GM18951 (cell line): ENCODE measurements around the gene TRIM51.
"Not testable (repeated sequence)": the region's sequence is repeated elsewhere in the genome, so short reads cannot be mapped to it uniquely, and the experiment has no call there.

ENCODE experiments used
- POLR2A ChIP-seq: IDR thresholded peaks from 4 replicates; pipeline ENCODE4 v1.6.1; 2011; ENCODE audit warnings: mild to moderate bottlenecking; ENCODE audit not compliant: insufficient read length, insufficient read depth; ENCODE audit errors: extremely low read depth
- in situ Hi-C: fragments of 300-500 bp; cut with MboI; formaldehyde crosslinking; loops from one replicate; pipeline ENCODE4 v1.12.0; 2022; ENCODE audit warnings: low sequenced_read_pairs, mixed read lengths, inconsistent platforms; ENCODE audit not compliant: unreplicated experiment

The TRIM51 gene

GRCh38 chr11:55882997-55883396 is at the start of gene TRIM51:
TRIM51 (plus strand) TSS chr11:55883297; CDS start chr11:55885429, 2,132 bp downstream.
- in situ Hi-C loops = not testable (repeated sequence)

- TF ChIP-seq POLR2A = no peak
- in situ Hi-C loops = no loop called here
Observed at GRCh38 chr11:55838452-55838851, 44.6 kb upstream of the TRIM51 start, which contains the start of gene OR5D16. OR5D16 (plus strand) TSS chr11:55838752; CDS start chr11:55838752, 0 bp downstream.

GRCh38 chr11:55847453-55847852 is 35.6 kb upstream of the TRIM51 start:
- in situ Hi-C loops = no loop called here
- TF ChIP-seq POLR2A = no peak

GRCh38 chr11:55849037-55849436 is 34.1 kb upstream of the TRIM51 start:
- TF ChIP-seq POLR2A = no peak
- in situ Hi-C loops = no loop called here

GRCh38 chr11:55852141-55852540 is 31.0 kb upstream of the TRIM51 start:
- TF ChIP-seq POLR2A = no peak
- in situ Hi-C loops = no loop called here

- in situ Hi-C loops = no loop called here
- TF ChIP-seq POLR2A = no peak
Observed at GRCh38 chr11:55854704-55855103, 28.4 kb upstream of the TRIM51 start.

- in situ Hi-C loops = not testable (repeated sequence)
Observed at GRCh38 chr11:55867354-55867753, 15.7 kb upstream of the TRIM51 start.

- in situ Hi-C loops = not testable (repeated sequence)
Observed at GRCh38 chr11:55872731-55873130, 10.4 kb upstream of the TRIM51 start.

- in situ Hi-C loops = not testable (repeated sequence)
Observed at GRCh38 chr11:55873146-55873545, 10.0 kb upstream of the TRIM51 start.

GRCh38 chr11:55884995-55885394 is 1.9 kb downstream of the TRIM51 start:
- in situ Hi-C loops = not testable (repeated sequence)

- in situ Hi-C loops = not testable (repeated sequence)
Observed at GRCh38 chr11:55885481-55885880, 2.4 kb downstream of the TRIM51 start.

GRCh38 chr11:55895216-55895615 is 12.1 kb downstream of the TRIM51 start:
- no peak for TF ChIP-seq POLR2A
- in situ Hi-C loops = no loop called here

- in situ Hi-C loops = no loop called here
- no peak for TF ChIP-seq POLR2A
Observed at GRCh38 chr11:55902308-55902707, 19.2 kb downstream of the TRIM51 start.

- TF ChIP-seq POLR2A = no peak
- in situ Hi-C loops = no loop called here
Observed at GRCh38 chr11:55914482-55914881, 31.4 kb downstream of the TRIM51 start, which contains the start of gene OR5W2. OR5W2 (minus strand) TSS chr11:55914582; CDS start chr11:55914582, 0 bp downstream.

GRCh38 chr11:55920537-55920936 is 37.4 kb downstream of the TRIM51 start:
- TF ChIP-seq POLR2A = no peak
- in situ Hi-C loops = no loop called here
